DND-41 (cell line): ENCODE measurements around the gene MYH3.

ENCODE experiments used
- ATAC-seq: fragments of 200-7000 bp; cut with Tn5 transposase; 3 replicates; pipeline ENCODE4 v1.9.1; 2021; ENCODE audit warnings: low read depth; ENCODE audit not compliant: insufficient read depth
- DNase-seq: peaks from one replicate; pipeline ENCODE4 v3.0.0-alpha.2; 2020
- H2AFZ ChIP-seq: 2 replicates; pipeline ENCODE4 v1.6.0; 2012; ENCODE audit warnings: low read depth, low read length
- H3K27ac ChIP-seq: 2 replicates; pipeline ENCODE4 v1.5.1; 2012; ENCODE audit warnings: low read length, inconsistent platforms
- H3K27me3 ChIP-seq: fragments of 200-600 bp; sonication (generic); 2 replicates; pipeline ENCODE4 v1.6.0; 2012; ENCODE audit warnings: low read length, mild to moderate bottlenecking, inconsistent platforms; ENCODE audit not compliant: insufficient read depth, poor library complexity
- H3K36me3 ChIP-seq: 2 replicates; pipeline ENCODE4 v1.5.1; 2012; ENCODE audit warnings: low read length, inconsistent platforms; ENCODE audit not compliant: insufficient read depth
- H3K4me1 ChIP-seq: 2 replicates; pipeline ENCODE4 v1.5.1; 2012; ENCODE audit warnings: mild to moderate bottlenecking, low read length; ENCODE audit not compliant: insufficient read depth
- H3K4me2 ChIP-seq: 2 replicates; pipeline ENCODE4 v1.6.0; 2012; ENCODE audit warnings: mild to moderate bottlenecking, moderate library complexity, low read length, inconsistent platforms; ENCODE audit not compliant: insufficient read depth
- H3K4me3 ChIP-seq, 2 experiments: fragments of 200-600 bp in 1 of 2; shearing (Covaris generic) in 1 of 2; 2 replicates each; pipeline ENCODE4 v1.5.1; 2012 to 2016; ENCODE audit warnings: inconsistent platforms in 2 of 2, low read length in 2 of 2, mild to moderate bottlenecking in 2 of 2, low read depth in 1 of 2, moderate library complexity in 1 of 2
- H3K79me2 ChIP-seq: 2 replicates; pipeline ENCODE4 v1.6.0; 2012; ENCODE audit warnings: low read length, inconsistent platforms; ENCODE audit not compliant: insufficient read depth
- H3K9ac ChIP-seq: 2 replicates; pipeline ENCODE4 v1.6.0; 2012; ENCODE audit warnings: low read depth, mild to moderate bottlenecking, inconsistent platforms, low read length, moderate library complexity
- H3K9me3 ChIP-seq: 2 replicates; pipeline ENCODE4 v1.5.1; 2012; ENCODE audit warnings: low read length, moderate library complexity, mild to moderate bottlenecking, inconsistent platforms; ENCODE audit not compliant: insufficient read depth, severe bottlenecking
- H4K20me1 ChIP-seq: 2 replicates; pipeline ENCODE4 v1.6.0; 2012; ENCODE audit warnings: low read length; ENCODE audit not compliant: insufficient read depth
- CTCF ChIP-seq: IDR thresholded peaks from 2 replicates; pipeline ENCODE4 v1.5.1; 2012; ENCODE audit warnings: borderline replicate concordance, low read length, moderate library complexity, mild to moderate bottlenecking; ENCODE audit not compliant: poor library complexity, severe bottlenecking; ENCODE audit errors: extremely low read depth
- EZH2 ChIP-seq: IDR thresholded peaks from 3 replicates; pipeline ENCODE4 v1.6.1; 2012; ENCODE audit warnings: borderline replicate concordance, low read depth, mild to moderate bottlenecking, moderate library complexity, low read length, inconsistent platforms; ENCODE audit not compliant: severe bottlenecking

Gene MYH3

GRCh38 chr17:10649602-10650001 is 7.5 kb downstream of the MYH3 start:
- no peak for ATAC-seq
- Histone ChIP-seq H2AFZ (no peak overlapping the region), H3K27ac (no peak overlapping the region)

DNA sequence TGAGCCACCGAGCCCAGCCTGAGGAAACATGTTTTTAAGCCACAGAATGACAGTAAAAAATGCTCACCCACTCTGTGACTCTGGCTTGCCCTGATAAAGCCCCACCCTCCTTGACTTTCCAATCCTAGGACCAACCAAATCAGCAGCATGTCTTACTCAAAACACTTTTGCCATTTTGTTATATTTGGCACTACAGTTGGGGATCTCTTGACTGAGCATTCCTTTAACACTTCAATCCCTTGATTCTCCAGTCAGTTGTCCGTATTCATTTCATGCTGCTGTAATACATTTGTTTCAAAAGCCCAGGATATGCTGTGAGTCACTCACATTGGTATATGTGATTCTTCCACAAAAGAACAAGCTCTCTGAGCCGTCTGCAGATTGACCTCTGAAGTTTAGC is 8.2 kb downstream of the MYH3 start:
- no peak for ATAC-seq

More at GRCh38 chr17:10649602-10650001, 7.5 kb downstream of the MYH3 start:
- TF ChIP-seq CTCF (no peak), EZH2 (no peak)
- H3K27me3 ChIP-seq, result no peaks in the 10 kb centered on the region
- H3K9me3 ChIP-seq, result no peaks in the 10 kb centered on the region
- no peak for DNase-seq
- no peaks in the 10 kb centered on the region for H3K79me2 ChIP-seq
- no peaks in the 10 kb centered on the region for H3K36me3 ChIP-seq
- H4K20me1 ChIP-seq, result no peaks in the 10 kb centered on the region
- H3K4me2 ChIP-seq, result no peak overlapping the region
- no peak overlapping the region for H3K4me3 ChIP-seq
- H3K9ac ChIP-seq, result no peak overlapping the region
- H3K4me1 ChIP-seq, result no peaks in the 10 kb centered on the region

GRCh38 chr17:10648381-10648780 is 8.7 kb downstream of the MYH3 start:
- no peak for DNase-seq
- H3K79me2 ChIP-seq, result no peaks in the 10 kb centered on the region
- H3K9me3 ChIP-seq, result no peaks in the 10 kb centered on the region
- H3K27ac ChIP-seq, result no peak overlapping the region
- H3K9ac ChIP-seq, result no peak overlapping the region
- no peaks in the 10 kb centered on the region for H3K27me3 ChIP-seq
- ATAC-seq, result no peak
- no peaks in the 10 kb centered on the region for H3K4me1 ChIP-seq
- H3K4me2 ChIP-seq, result no peak overlapping the region
- H3K36me3 ChIP-seq, result no peaks in the 10 kb centered on the region
- TF ChIP-seq CTCF (no peak), EZH2 (no peak)
- no peak overlapping the region for H3K4me3 ChIP-seq
- H4K20me1 ChIP-seq, result no peaks in the 10 kb centered on the region
- no peak overlapping the region for H2AFZ ChIP-seq

More for the DNA sequence above, 8.2 kb downstream of the MYH3 start:
- Histone ChIP-seq H3K27me3 (no peaks in the 10 kb centered on the region), H3K9me3 (no peaks in the 10 kb centered on the region), H3K27ac (no peak overlapping the region), H2AFZ (no peak overlapping the region), H3K4me2 (no peak overlapping the region), H3K79me2 (no peaks in the 10 kb centered on the region), H3K4me3 (no peak overlapping the region), H3K36me3 (no peaks in the 10 kb centered on the region), H4K20me1 (no peaks in the 10 kb centered on the region), H3K9ac (no peak overlapping the region), H3K4me1 (no peaks in the 10 kb centered on the region)
- no peak for DNase-seq
- TF ChIP-seq EZH2 (no peak), CTCF (no peak)
